IMR-90 (cell line): ENCODE results near the gene SLC35B4. TPM values are rescaled to one million over a fixed set of nuclear protein-coding genes. Genes with fewer than 3 reads are reported as not detected.

Source experiments
- ATAC-seq: fragments of 200-7000 bp; cut with Tn5 transposase; 2 replicates; pipeline ENCODE4 v1.9.1; 2020; ENCODE audit warnings: low read depth, mild to moderate bottlenecking, moderate library complexity
- BruUV-seq: library from RNA; stranded (reverse); fragments of 400-500 nt; replicated peaks from 2 replicates; lab custom pipeline; 2021; lab: Mats Ljungman, UMichigan
- CTCF ChIA-PET: fragments of 300-600 bp; formaldehyde crosslinking; extraction: SDS; loops from one replicate; lab custom pipeline; 2021; ENCODE audit warnings: antibody characterized with exemption; lab: Yijun Ruan, JAX
- POLR2A ChIA-PET: fragments of 300-600 bp; sonication (Branson Sonifier 250); formaldehyde crosslinking; loops from one replicate; lab custom pipeline; 2022; ENCODE audit warnings: antibody characterized with exemption; ENCODE audit not compliant: unreplicated experiment; lab: Charles Lee
- DNase-seq: peaks from one replicate; pipeline ENCODE4 v3.0.0; 2013
- H2AFZ ChIP-seq: replicated peaks from 2 replicates; pipeline ENCODE3; 2013; ENCODE audit warnings: low read length, mild to moderate bottlenecking; ENCODE audit not compliant: poor library complexity
- H2AK5ac ChIP-seq: 2 replicates; pipeline ENCODE4 v1.6.1; 2013; ENCODE audit warnings: low read depth, low read length, inconsistent platforms
- H2AK9ac ChIP-seq: replicated peaks from 2 replicates; pipeline ENCODE3; 2013; ENCODE audit warnings: mild to moderate bottlenecking, low read depth, low read length, moderate library complexity; ENCODE audit not compliant: poor library complexity
- H2BK120ac ChIP-seq: 2 replicates; pipeline ENCODE4 v1.6.1; 2013; ENCODE audit warnings: low read depth, low read length, inconsistent platforms
- H2BK15ac ChIP-seq: 3 replicates; pipeline ENCODE4 v1.6.1; 2013; ENCODE audit warnings: low read depth, low read length, inconsistent platforms
- H2BK20ac ChIP-seq: 2 replicates; pipeline ENCODE4 v1.6.1; 2013; ENCODE audit warnings: low read depth, mild to moderate bottlenecking, inconsistent platforms, low read length, moderate library complexity
- H2BK5ac ChIP-seq: 2 replicates; pipeline ENCODE4 v1.6.1; 2013; ENCODE audit warnings: mild to moderate bottlenecking, low read depth, low read length, inconsistent platforms; ENCODE audit not compliant: poor library complexity, severe bottlenecking
- H3K14ac ChIP-seq: replicated peaks from 2 replicates; pipeline ENCODE4 v1.6.1; 2013; ENCODE audit warnings: low read depth, low read length, inconsistent platforms
- H3K18ac ChIP-seq: 2 replicates; pipeline ENCODE4 v1.6.1; 2013; ENCODE audit warnings: low read depth, low read length, control low read depth
- H3K23ac ChIP-seq: 2 replicates; pipeline ENCODE4 v1.6.1; 2013; ENCODE audit warnings: low read depth, low read length, inconsistent platforms
- H3K27ac ChIP-seq: 2 replicates; pipeline ENCODE4 v1.5.1; 2013; ENCODE audit warnings: mild to moderate bottlenecking, control low read depth, low read length; ENCODE audit not compliant: insufficient read depth
- H3K27me3 ChIP-seq: 2 replicates; pipeline ENCODE4 v1.6.1; 2013; ENCODE audit warnings: low read length; ENCODE audit not compliant: control insufficient read depth, insufficient read depth
- H3K36me3 ChIP-seq: 2 replicates; pipeline ENCODE4 v1.6.1; 2013; ENCODE audit warnings: low read length, mixed read lengths; ENCODE audit not compliant: control insufficient read depth, insufficient read depth
- H3K4ac ChIP-seq: 2 replicates; pipeline ENCODE4 v1.6.1; 2013; ENCODE audit warnings: low read depth, low read length, inconsistent platforms
- H3K4me1 ChIP-seq: 2 replicates; pipeline ENCODE4 v1.6.1; 2013; ENCODE audit warnings: low read length, mixed read lengths; ENCODE audit not compliant: control insufficient read depth, insufficient read depth
- H3K4me2 ChIP-seq: 2 replicates; pipeline ENCODE4 v1.6.1; 2013; ENCODE audit warnings: low read depth, mild to moderate bottlenecking, control low read depth, low read length, moderate library complexity
- H3K4me3 ChIP-seq: 2 replicates; pipeline ENCODE4 v1.5.1; 2013; ENCODE audit warnings: low read depth, mild to moderate bottlenecking, control low read depth, low read length, moderate library complexity; ENCODE audit not compliant: insufficient read depth
- H3K56ac ChIP-seq: 2 replicates; pipeline ENCODE4 v1.6.1; 2013; ENCODE audit warnings: low read length, inconsistent platforms; ENCODE audit not compliant: insufficient read depth; ENCODE audit errors: extremely low read depth
- H3K79me1 ChIP-seq, 2 experiments: 2 replicates each; pipeline ENCODE4 v1.6.1; 2013; ENCODE audit warnings: low read length in 2 of 2, inconsistent platforms in 1 of 2, low read depth in 1 of 2
- H3K9ac ChIP-seq: 2 replicates; pipeline ENCODE4 v1.6.1; 2013; ENCODE audit warnings: low read depth, low read length, control low read depth
- H3K9me1 ChIP-seq: 2 replicates; pipeline ENCODE4 v1.6.1; 2013; ENCODE audit warnings: low read length, inconsistent platforms; ENCODE audit not compliant: insufficient read depth
- H3K9me3 ChIP-seq: 2 replicates; pipeline ENCODE4 v1.6.1; 2013; ENCODE audit warnings: low read length; ENCODE audit not compliant: control insufficient read depth, insufficient read depth
- H4K20me1 ChIP-seq: 2 replicates; pipeline ENCODE4 v1.6.1; 2013; ENCODE audit warnings: low read length, inconsistent platforms; ENCODE audit not compliant: insufficient read depth
- H4K5ac ChIP-seq: 2 replicates; pipeline ENCODE4 v1.6.1; 2013; ENCODE audit warnings: mild to moderate bottlenecking, low read depth, low read length, control low read depth
- H4K8ac ChIP-seq, 2 experiments: 2 replicates each; pipeline ENCODE4 v1.6.1; 2013; ENCODE audit warnings: low read depth in 2 of 2, low read length in 2 of 2, control low read depth in 1 of 2, inconsistent platforms in 1 of 2
- H4K91ac ChIP-seq: 2 replicates; pipeline ENCODE4 v1.6.1; 2013; ENCODE audit warnings: low read depth, low read length, inconsistent platforms; ENCODE audit not compliant: insufficient read depth
- BHLHE40 ChIP-seq: fragments of 150-350 bp; IDR thresholded peaks from 2 replicates; pipeline ENCODE4 v1.6.1; 2016; ENCODE audit warnings: mild to moderate bottlenecking, low read depth, low read length
- CEBPB ChIP-seq: IDR thresholded peaks from 2 replicates; pipeline ENCODE4 v1.6.1; 2012; ENCODE audit warnings: low read depth, low read length, improper control_type of control experiment
- CHD1 ChIP-seq: IDR thresholded peaks from 2 replicates; pipeline ENCODE4 v1.6.1; 2012; ENCODE audit warnings: low read depth, low read length, improper control_type of control experiment
- FOS ChIP-seq: fragments of 150-350 bp; IDR thresholded peaks from 2 replicates; pipeline ENCODE4 v1.6.1; 2016; ENCODE audit warnings: low read depth, low read length
- MAFK ChIP-seq: IDR thresholded peaks from 2 replicates; pipeline ENCODE4 v1.6.1; 2012; ENCODE audit warnings: low read depth, low read length, improper control_type of control experiment
- MAZ ChIP-seq: IDR thresholded peaks from 2 replicates; pipeline ENCODE4 v1.6.1; 2012; ENCODE audit warnings: low read depth, mild to moderate bottlenecking, low read length, improper control_type of control experiment, moderate library complexity, borderline replicate concordance
- MXI1 ChIP-seq: IDR thresholded peaks from 2 replicates; pipeline ENCODE4 v1.6.1; 2012; ENCODE audit warnings: low read depth, mild to moderate bottlenecking, low read length, moderate library complexity, borderline replicate concordance
- NFE2L2 ChIP-seq: fragments of 150-350 bp; IDR thresholded peaks from 2 replicates; pipeline ENCODE4 v1.6.1; 2016; ENCODE audit warnings: low read depth, mild to moderate bottlenecking, low read length
- POLR2A ChIP-seq: IDR thresholded peaks from 2 replicates; pipeline ENCODE4 v1.6.1; 2012; ENCODE audit warnings: mild to moderate bottlenecking, low read depth, low read length
- RAD21 ChIP-seq: IDR thresholded peaks from 2 replicates; pipeline ENCODE4 v1.6.1; 2012; ENCODE audit warnings: low read length, improper control_type of control experiment
- RCOR1 ChIP-seq: IDR thresholded peaks from 2 replicates; pipeline ENCODE4 v1.6.1; 2012; ENCODE audit warnings: mild to moderate bottlenecking, low read length, improper control_type of control experiment; ENCODE audit not compliant: insufficient replicate concordance
- RFX5 ChIP-seq: IDR thresholded peaks from 2 replicates; pipeline ENCODE4 v1.8.0; 2012; ENCODE audit warnings: low read depth, mild to moderate bottlenecking, low read length, moderate library complexity
- WGBS, 2 experiments: methylation state at CpG; one replicate each; pipeline versions ENCODE4 v1.1.5 to v1.1.7; 2013; ENCODE audit warnings: missing lambda C conversion rate in 2 of 2; ENCODE audit not compliant: insufficient read length in 1 of 2; ENCODE audit errors: extremely low coverage in 2 of 2; 5-methylcytosine and 5-hydroxymethylcytosine counted together
- dilution Hi-C: fragments of 300-500 bp; cut with HindIII; formaldehyde crosslinking; loops from one replicate; pipeline ENCODE4 v1.14.3; 2018; ENCODE audit warnings: low sequenced_read_pairs; ENCODE audit not compliant: unreplicated experiment
- in situ Hi-C: fragments of 300-500 bp; cut with MboI; formaldehyde crosslinking; loops from 3 replicates; pipeline ENCODE4 v1.14.3; 2019; ENCODE audit warnings: low sequenced_read_pairs, inconsistent platforms, mixed read lengths
- intact Hi-C: fragments of 100-400 bp; cut with micrococcal nuclease; formaldehyde crosslinking; loops from 2 replicates; pipeline ENCODE4 v1.10.0; 2022
- polyA plus RNA-seq, 3 experiments: library from polyadenylated mRNA; depleted of rRNA; stranded (reverse); fragments of >200 nt; gene quantifications; 2 replicates each; pipeline ENCODE4 v1.2.3, GENCODE V29; 2012; ENCODE audit warnings: low replicate concordance in 1 of 3
- total RNA-seq: library from RNA; depleted of rRNA; stranded (reverse); fragments of >200 nt; gene quantifications from 2 replicates; pipeline ENCODE4 v1.2.3, GENCODE V29; 2012
- TF ChIP-seq, protein P1 (sequence below): fragments of 150-350 bp; IDR thresholded peaks from 2 replicates; pipeline ENCODE4 v1.6.1; 2016; ENCODE audit warnings: low read depth, mild to moderate bottlenecking, low read length, moderate library complexity, borderline replicate concordance

SLC35B4 gene
- total and polyA plus RNA-seq, 2 of the 4 experiments (the other 2 are of a cell fraction): 10.0 to 15.6 TPM

- 100% methylated on average over 1 of the region's 4 CpGs; no CpG with 5 or more reads in 1 of the 2 experiments for WGBS, 2 experiments
- intact Hi-C loops (no loop called here), dilution Hi-C loops (no loop called here), in situ Hi-C loops (no loop called here)
- TF ChIP-seq CHD1 (no peak), BHLHE40 (no peak), POLR2A (no peak), MAZ (no peak), MAFK (no peak), MXI1 (no peak), RFX5 (no peak), RAD21 (no peak), FOS (no peak), CEBPB (no peak), NFE2L2 (no peak), RCOR1 (no peak)
- TF ChIP-seq, protein P1, sequence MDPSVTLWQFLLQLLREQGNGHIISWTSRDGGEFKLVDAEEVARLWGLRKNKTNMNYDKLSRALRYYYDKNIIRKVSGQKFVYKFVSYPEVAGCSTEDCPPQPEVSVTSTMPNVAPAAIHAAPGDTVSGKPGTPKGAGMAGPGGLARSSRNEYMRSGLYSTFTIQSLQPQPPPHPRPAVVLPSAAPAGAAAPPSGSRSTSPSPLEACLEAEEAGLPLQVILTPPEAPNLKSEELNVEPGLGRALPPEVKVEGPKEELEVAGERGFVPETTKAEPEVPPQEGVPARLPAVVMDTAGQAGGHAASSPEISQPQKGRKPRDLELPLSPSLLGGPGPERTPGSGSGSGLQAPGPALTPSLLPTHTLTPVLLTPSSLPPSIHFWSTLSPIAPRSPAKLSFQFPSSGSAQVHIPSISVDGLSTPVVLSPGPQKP: no peak
- H2BK15ac ChIP-seq: no peak overlapping the region
- ChIA-PET CTCF (no interaction called here), POLR2A (no interaction called here)
- H3K23ac ChIP-seq: no peak overlapping the region
- ATAC-seq: no peak
- no peak overlapping the region for H3K9ac ChIP-seq
- H3K56ac ChIP-seq: no peak overlapping the region
- no peaks in the 10 kb centered on the region for H3K36me3 ChIP-seq
- no peaks in the 10 kb centered on the region for H4K20me1 ChIP-seq
- no peak overlapping the region for H3K4me2 ChIP-seq
- H3K18ac ChIP-seq: no peak overlapping the region
- H3K4me1 ChIP-seq: 0 out of 2 replicates have a peak, but pooled peaks cover 2% of the 10 kb centered on the region
- H4K8ac ChIP-seq: no peak overlapping the region
- peaks cover 3% of the 10 kb centered on the region; the same call in 1 of the 2 replicates for H3K9me1 ChIP-seq
- no peak overlapping the region for H3K4ac ChIP-seq
- H4K91ac ChIP-seq: no peak overlapping the region
- H2AFZ ChIP-seq: no peak overlapping the region
- H2AK5ac ChIP-seq: no peak overlapping the region
- no peak overlapping the region for H2BK5ac ChIP-seq
- H3K4me3 ChIP-seq: no peak overlapping the region
- H2BK20ac ChIP-seq: no peak overlapping the region
- H3K27me3 ChIP-seq: no peaks in the 10 kb centered on the region
- H2AK9ac ChIP-seq: no peak overlapping the region
- H3K79me1 ChIP-seq: peaks cover 17 to 23% of the 10 kb centered on the region in 2 experiments; a peak in 3 of 4 replicates
- H3K27ac ChIP-seq: no peak overlapping the region
- H3K9me3 ChIP-seq: no peaks in the 10 kb centered on the region
- no peak overlapping the region for H4K5ac ChIP-seq
- no TSS peak for BruUV-seq
- H2BK120ac ChIP-seq: no peak overlapping the region
- DNase-seq: no peak
- H3K14ac ChIP-seq: no peak overlapping the region
These were observed 4.9 kb downstream of the SLC35B4 start for GRCh38 chr7:134311807-134312206.
